ENCODE measurements around the gene NRXN3.
"Not testable (repeated sequence)": the region's sequence is repeated elsewhere in the genome, so short reads cannot be mapped to it uniquely, and the experiment has no call there.

The NRXN3 gene

DNA sequence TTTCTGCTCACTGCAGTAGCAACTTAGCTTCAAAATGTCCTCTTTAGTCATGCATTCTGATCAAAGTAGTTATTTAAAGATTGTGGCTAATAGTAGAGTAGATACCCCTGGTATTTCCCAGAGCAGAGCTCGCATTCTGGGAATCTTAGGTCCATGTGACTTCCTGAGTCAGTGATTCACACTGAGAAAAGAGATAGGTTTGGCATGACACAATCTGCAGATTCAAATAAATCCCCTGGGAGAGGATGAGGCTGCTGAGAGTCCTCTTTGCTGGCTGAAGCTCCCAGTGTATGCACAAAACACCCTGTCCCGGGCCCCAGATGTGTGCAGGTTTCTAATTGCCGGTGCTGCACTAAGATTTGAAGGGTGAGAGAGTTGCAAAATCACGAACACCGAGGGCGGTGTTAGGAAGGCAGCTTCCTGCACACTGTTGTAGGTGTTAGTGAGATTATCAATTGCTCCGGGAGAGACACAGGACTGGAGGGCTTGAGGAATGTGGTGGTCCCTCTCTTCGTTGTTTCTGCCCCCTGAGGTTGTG, 233.2 kb downstream of the NRXN3 start:
- no peak for DNase-seq (ENCODE audit: low read depth in 1 of 2, low spot score in 1 of 2)

DNA sequence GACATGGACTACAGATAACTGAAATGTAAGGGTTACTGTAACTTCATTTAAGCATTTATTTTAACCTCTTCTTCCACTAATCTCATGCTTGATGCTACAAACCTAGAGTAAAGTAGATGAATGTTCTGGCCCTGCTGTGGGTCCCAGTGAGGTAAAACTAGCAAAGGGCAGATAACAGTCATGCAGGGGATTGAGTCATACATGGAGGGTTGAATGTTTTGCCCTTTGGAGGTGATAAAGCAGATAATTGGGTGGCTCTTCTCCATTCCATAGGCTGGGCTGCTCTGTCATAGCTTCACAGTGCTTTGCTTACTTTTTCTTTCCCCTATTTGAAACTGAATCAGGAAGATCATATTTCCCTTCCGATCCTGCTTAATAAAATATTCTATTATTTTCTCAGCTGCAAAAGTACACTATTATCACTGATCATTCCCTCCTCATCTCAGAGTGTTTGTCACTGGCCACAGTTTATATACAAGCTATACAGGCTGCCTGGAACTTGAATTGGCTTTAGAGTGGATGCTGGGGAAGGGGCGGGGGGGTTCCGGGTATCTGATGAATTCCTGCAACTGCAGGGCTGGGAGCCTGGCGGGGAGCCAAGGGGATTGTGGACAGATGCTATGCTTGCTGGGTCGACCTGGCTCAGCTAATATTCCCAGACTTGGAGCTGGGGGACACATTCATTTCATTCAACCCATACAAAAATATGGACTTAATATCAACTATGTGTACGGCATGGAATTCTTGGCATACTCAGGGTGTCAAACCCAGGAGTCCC, 235.1 kb downstream of the NRXN3 start:
- no peak for DNase-seq (ENCODE audit: low read depth in 1 of 2, low spot score in 1 of 2)

DNA sequence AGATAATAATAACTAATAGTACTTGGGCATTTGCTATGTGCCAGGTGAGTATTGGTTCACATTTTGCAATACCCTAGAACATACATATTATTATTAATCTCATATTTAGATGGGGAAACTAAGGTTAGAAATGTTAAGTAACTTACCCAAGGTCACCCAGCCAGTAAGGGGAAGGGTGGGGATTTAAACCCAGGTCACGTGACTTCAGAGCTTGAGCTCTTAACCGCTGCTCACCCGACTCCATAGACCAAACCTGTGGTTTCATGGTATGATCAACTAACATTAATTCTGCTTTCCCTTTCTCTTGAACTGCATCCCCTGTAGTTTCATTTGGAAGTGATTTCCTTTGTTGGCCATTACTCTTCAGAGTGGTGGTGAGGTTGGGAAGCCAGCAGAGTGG, 242.3 kb downstream of the NRXN3 start:
- no peak for DNase-seq (ENCODE audit: low read depth in 1 of 2, low spot score in 1 of 2)

DNA sequence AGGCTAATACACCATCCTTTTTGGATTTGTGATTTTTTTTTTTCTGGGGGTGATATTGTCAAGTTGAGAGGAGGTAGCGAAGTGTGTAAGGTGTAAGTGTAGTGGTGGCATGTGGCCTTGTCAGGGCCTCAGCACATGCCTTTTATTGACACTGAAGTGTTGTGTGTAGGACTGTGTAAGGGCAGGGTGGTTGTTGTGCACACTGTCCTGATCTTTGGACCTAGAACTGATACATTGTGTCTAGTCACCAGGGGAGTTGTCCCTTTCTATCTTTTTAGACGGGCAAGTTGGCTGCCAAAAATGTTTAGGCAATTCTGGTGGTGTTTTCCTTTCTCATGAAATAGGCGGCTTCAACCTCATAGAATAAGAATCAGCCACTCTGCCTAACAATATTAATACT, 244.0 kb downstream of the NRXN3 start:
- no peak for DNase-seq (ENCODE audit: low read depth in 1 of 2, low spot score in 1 of 2)

DNA sequence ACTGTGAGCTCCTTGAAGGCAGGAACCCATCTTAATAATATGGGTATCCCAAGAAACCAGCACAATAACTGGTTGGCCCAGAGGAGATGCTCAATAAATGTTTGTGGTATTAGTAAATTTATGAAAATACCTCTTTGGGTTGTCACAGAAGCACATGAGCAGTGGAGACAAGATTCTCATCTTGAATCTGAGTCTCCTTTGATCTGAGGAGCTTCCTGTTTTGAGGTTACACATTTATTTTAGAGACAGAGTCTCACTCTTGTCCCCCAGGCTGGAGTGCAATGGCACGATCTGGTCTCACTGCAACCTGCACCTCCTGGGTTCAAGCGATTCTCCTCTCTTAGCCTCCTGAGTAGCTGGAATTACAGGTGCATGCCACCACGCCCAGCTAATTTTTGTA, 247.4 kb downstream of the NRXN3 start:
- DNase-seq (ENCODE audit: low read depth in 1 of 2, low spot score in 1 of 2) = no peak

DNA sequence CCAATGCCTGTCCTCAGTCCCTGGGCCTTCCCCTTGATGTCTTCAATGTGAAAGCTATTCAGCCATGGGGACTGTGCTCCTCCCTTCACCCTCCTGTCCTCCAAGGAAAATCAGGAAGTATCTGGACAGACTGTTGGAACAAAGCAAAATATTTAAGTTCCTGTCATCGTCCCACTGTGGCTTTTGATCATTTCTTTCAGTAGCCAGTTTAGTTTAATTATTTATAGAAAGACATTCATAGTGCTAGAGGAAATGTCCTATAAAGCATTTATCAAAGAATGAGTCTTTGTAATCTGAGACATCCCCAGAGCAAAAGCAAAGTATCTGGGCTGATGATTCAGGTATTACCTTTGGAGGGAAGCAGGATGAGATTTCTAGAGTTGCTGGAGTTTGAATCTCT, 254.1 kb downstream of the NRXN3 start:
- DNase-seq (ENCODE audit: low read depth in 1 of 2, low spot score in 1 of 2) = no peak

DNA sequence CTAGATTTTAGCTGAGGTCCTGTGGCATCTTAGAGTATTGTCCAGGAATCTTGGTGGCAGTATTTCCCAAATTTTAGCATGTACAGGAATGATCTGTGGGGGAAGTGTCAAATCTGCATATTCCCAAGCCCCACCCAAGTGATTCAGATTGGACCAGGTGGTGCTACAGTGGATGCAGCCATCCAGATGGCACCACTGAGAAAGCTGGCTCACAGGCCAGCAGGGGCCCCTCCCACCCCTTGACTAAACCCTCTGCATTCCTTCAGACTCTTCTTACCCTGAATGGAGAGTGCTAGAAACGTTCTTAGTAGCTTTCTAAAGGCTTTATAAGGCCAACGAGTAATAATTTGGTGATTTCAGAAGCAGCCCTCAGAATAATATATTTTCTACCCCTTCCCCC, 255.2 kb downstream of the NRXN3 start:
- DNase-seq (ENCODE audit: low read depth in 1 of 2, low spot score in 1 of 2) = no peak

DNA sequence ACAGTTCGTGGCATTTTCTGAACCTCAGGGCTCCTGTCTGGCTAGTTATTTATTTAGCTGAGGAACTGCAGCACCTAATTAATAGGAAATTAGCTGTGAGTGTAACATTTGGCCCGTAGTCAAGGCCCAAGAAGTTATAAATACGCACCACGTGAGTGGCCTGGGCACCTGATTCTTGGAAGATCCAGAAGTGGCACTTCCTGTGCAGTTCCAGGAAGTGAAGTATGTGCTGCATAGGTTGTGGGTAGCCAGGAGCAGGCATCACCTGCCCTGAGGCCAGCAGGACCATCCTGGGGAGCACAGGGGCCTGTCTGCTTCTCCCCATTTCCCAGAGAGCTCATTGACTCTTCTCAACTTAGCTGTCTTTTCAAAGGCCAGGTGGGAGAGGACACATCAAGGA, 255.6 kb downstream of the NRXN3 start:
- DNase-seq (ENCODE audit: low read depth in 1 of 2, low spot score in 1 of 2) = no peak

DNA sequence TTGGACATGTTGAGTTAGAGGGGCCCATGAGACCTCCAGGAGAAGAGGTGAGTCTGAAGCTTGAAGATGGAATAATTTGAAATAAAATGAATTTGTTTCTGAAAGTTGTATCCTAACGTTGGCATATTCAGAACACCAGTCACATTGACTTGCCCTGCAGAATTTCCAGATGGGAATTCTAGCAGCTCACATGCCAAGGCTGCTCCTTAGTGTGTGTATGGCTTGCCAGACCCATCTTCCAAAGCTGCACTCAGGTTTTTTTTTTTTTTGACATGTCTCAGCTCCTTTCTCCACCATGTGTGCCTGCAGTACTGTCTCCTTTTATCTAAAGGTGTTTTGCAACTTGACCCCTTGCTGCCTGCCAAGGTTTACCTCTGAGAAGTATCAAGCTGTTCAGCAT, 261.9 kb downstream of the NRXN3 start:
- DNase-seq (ENCODE audit: low read depth in 1 of 2, low spot score in 1 of 2) = no peak

DNA sequence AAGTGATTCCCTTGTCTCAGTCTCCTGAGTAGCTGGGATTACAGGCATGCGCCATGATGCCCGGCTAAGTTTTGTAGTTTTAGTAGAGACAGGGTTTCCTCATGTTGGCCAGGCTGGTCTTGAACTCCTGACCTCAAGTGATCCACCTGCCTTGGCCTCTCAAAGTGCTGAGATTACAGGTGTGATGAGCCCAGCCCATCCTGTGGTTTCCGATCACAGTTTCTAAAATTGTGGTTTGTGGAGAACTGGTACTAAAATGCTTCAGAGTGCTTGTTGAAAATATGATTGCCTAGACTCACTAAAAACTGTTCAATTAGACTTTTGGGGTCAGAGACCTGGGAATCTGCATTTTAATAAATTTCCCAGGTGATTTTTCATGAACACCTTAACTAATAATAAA, 267.3 kb downstream of the NRXN3 start:
- DNase-seq (ENCODE audit: low read depth in 1 of 2, low spot score in 1 of 2) = not testable (repeated sequence)

DNA sequence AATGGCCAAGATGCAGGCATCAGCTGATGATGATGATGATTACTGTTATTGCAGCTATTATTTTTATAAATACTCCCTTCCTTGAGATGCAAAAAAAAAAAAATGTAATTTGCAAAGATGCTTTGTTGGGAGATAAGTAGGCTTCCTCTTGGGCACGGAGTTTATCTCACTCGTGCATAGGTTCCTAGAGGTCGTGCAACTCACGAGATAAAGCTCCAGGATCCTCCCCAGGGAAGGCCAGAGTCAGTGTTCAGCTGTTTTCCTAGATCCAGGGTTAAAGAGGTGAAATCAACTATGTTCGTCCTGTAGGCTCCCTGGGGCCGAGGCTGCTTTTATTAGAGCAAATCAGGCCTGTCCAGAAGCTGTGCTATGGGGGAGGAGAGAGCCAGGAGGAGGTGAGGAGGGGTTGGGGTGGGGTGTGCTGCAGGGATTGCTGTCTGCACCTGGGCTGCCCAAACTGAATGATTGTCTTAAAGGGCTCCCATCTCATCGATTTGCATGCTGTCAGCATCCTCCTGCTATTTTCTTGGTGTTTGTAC, 270.3 kb downstream of the NRXN3 start:
- DNase-seq (ENCODE audit: low read depth in 1 of 2, low spot score in 1 of 2) = no peak

DNA sequence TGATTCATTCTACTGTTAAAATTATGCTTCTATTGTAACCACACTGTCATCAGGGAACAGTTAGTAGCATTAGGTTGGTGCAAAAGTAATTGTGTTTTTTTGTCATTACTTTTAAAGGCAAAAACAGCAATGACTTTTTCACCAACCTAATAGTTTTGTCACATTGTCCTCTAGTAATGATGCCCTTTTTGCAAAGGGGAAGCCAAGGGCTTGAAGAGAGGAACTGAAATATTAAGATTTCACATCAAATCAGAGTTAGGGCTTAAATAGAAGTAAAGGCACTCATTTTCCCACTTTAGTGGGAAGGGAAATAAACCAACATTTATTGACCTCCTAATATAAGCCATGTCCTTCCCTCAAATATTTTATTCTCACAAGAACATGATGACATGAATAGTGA, 273.7 kb downstream of the NRXN3 start:
- no peak for DNase-seq (ENCODE audit: low read depth in 1 of 2, low spot score in 1 of 2)

DNA sequence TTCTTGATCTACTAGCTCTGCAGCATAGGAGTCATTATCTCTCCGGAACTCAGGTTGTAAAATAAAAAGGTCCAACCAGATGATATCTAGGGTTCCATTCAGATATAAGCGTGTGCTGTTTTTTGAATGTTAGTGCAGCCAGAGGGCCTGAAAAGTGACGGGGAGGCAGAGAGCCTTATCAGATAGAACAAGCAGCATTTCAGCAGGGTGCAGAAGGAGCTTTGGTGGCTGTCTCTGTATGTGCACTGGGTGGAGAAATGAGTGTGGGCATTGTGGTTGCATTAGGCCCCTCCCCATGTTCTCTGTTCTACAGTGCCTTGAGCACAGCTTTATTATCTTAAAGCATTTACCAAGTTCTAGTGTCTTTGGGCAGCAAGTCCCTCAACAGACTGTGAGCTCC, 275.1 kb downstream of the NRXN3 start:
- DNase-seq (ENCODE audit: low read depth in 1 of 2, low spot score in 1 of 2) = no peak

DNA sequence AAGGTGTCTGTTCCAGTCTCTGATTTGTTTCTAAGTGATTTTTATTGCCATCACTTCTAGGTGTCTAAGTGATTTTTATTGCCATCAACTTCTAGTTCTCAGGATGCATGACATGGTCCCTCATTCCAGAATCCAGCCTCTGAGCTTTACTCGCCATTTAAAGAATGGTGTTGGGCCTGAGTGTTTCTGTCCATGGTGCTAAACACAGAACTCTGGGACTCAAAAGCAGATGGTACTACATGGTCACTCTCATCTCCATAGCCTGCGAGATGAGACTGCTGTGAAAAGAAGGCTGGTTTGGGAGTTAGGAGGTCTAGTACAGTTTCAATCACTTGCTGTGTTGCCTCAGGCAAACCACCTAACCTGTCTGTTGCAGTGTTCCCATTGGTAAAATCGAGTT, 276.6 kb downstream of the NRXN3 start:
- no peak for DNase-seq (ENCODE audit: low read depth in 1 of 2, low spot score in 1 of 2)

DNA sequence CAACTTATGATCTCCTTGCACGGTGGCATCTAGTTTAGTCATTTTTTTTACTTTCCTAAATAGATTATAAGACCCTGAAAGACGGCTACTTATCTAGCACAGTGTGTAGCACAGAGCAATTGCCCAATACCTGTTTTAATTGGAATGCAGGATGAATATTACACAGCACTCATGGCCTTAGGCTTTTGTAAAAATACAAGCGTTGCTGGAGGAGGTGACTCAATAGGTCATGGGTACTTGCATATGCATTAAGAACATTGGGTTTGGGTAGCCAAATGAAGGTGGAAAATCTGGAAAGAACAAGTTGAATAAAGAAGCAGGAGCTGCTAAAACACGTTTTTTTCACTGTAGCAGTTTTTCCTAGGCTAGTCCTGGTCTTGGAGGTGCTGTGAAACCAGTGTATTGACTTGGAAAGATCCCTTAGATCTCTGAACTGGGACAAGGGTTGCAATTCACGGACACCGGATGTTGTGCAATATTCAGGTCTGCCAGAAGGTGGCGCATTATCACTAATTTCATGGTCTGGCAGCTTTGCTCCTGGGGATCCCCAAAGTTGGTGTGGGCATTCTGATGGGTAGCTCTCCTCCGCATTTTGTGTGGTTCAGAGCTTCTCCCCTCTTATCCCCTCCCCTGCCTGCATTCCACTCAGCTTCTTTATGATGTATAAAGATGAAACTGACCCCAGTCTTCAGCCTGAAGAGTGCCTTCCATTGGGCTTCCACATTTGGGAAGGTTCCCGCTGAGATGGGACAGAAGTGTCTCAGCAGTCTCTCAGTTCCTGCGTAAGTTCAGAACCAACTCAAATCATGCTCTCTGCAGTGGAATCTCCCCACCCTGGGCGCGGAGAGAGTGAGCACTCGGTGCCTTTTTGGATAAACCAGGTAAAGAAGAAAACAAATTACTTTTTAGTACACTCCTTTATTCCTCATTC, 278.3 kb downstream of the NRXN3 start:
- no peak for DNase-seq (ENCODE audit: low read depth in 1 of 2, low spot score in 1 of 2)

DNA sequence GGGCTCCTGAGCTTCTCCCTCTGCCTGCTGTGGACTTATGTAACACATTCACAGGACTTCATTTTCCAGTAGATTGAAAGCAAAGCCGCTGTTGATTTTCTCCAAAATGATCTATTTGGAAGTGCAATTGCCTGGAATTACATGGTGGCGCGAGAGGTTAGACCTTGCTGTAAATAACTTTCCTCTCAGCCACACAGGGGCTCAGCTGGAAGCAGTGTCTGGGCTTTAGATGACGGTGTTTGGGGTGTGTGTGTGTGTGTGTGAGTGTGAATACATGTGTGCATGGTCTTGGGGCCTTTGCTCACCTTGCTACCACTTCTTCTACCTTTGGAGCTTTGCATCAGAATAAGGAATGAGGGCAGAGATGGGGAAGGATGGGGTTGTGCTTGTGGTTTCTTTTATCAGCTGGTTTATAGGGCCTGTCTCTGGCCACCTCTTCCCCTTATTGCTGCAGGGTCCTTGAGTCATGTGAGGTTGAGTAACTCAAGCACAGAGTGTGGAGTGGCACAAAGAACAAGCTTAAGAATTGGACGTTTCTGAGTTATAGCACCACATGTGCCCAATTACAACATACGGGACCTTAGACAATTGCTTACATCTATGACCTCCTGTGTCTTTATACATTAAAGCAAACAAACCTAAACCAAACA, 280.6 kb downstream of the NRXN3 start:
- DNase-seq (ENCODE audit: low read depth in 1 of 2, low spot score in 1 of 2) = no peak

DNA sequence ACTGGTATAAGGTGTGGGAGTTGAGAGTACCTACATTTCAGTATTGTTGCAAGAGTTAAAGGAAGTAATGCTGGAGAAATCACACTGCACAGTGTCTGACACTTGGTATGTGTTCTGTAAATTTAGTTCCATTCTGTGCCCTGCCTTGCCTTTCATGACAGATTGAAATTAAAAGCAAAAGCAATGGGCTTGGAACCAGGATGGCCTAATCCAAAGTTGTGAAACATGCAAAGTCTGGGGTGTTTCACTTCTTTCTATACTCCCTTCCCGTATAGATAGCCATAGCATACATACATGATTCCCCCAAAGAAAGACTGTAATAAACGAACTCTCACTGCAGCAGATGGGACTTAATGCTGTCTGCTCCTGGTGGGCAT, 281.1 kb downstream of the NRXN3 start:
- DNase-seq (ENCODE audit: low read depth in 1 of 2, low spot score in 1 of 2) = no peak

DNA sequence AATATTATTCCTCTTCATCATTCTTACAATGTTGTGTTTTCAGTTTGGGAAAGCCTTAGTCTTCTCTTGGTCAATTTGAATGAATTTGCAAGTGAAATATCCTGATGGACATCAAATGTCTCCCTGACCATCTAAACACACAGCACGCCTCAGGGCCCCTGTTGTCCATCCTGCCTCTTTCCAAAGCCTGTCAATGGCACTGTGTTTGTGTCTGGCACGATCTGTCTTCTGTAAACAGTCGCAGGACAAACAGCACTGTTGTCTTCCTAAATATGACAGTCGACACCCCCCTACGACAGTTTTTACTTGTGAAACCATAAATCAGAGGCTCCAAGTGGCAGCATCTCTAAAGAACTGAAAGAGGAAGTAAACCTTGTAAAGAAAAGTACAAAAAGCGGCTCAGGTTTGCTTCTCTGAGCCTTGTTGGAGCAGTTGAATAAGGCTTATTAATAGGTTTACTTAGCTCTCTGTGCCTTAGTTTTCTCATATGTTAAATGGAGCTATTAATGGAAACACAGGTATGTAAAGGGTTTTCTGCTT, 285.8 kb downstream of the NRXN3 start:
- no peak for DNase-seq (ENCODE audit: low read depth in 1 of 2, low spot score in 1 of 2)

DNA sequence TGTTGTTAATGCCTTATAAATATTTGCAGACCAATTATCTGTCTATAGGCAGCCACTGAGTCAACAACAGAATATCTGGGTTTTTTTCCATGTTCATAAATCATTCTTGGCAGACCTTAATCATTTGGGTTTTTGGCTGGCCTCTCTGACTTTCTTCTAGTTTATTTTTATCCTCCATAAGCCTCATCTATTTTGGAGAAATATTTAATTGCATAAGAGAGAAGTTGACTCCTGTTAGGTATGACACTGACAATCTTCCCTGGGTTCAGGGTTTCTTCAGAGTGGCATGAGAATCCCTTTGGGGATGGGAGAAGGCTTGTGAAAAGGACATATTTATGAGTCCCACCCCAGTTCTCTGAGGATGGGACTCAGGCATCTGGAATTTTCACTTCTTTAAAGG, 299.8 kb downstream of the NRXN3 start:
- no peak for DNase-seq (ENCODE audit: low read depth in 1 of 2, low spot score in 1 of 2)

DNA sequence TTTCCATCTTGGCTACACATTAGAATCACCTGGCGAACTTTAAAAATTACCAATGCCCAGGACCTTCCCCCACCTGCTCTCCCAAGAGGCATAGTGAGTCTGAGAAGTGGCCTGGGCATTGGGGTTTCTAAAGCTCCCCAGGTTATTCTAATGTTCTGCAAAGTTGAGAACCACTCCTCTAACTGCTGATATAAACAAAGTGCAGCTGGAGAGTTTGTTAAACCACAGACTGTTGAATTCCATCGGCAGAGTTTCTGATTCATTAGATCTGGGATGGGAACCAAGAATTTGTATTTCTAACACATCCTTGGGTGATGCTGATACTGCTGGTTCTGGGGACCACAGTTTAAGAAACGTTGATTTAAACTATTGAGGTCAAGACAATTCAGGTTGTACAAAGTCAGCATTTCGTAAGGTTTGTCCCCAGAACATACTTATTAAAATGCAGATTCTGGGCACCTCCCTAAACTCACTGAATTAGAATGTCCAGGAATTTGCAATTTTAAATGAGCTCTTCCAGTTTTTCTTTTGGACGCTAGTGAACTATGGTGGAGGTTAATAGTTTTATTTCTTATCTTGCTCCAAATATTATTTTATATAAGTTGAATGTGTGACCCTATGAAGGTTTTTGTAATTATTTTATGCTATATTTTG, 309.1 kb downstream of the NRXN3 start:
- no peak for DNase-seq (ENCODE audit: low read depth in 1 of 2, low spot score in 1 of 2)

DNA sequence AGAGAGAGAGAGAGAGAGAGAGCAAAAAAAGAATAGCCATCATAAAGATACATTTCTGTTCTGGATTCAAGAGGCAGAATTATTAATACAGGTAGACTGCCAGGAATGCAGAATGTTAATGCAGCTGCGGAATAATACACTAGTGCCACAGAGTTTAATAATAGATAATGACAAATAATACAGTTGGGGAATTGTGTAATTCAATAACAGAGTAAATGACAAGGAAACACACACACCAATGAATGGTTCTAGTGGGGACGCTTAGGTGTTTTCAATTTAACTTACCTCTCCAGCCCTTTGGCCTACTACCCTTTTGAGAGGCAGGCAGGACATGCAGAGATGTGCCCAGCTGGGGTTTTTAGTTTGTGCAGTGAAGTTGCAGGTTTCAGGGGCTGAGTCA, 313.9 kb downstream of the NRXN3 start:
- DNase-seq (ENCODE audit: low read depth in 1 of 2, low spot score in 1 of 2) = no peak

All from stimulated activated CD4-positive, alpha-beta T cell treated with anti-CD3 and anti-CD28 coated beads, Interleukin-15, amount 100 ng/mL, for 1 hour (primary cell).